Liver (tissue), 9 donors: ENCODE data around the gene MLF2. TPM values are rescaled to one million over a fixed set of nuclear protein-coding genes. Genes with fewer than 3 reads are reported as not detected.

Experiments used
- DNase-seq: peaks from one replicate; pipeline ENCODE4 v3.0.0-alpha.2; 2017; ENCODE audit warnings: low spot score
- H3K27ac ChIP-seq, 2 donors: one replicate each; pipeline ENCODE4 v1.7.0; 2013; ENCODE audit warnings: inconsistent platforms in 2 of 2, low read length in 2 of 2, control low read depth in 1 of 2, low read depth in 1 of 2, mild to moderate bottlenecking in 1 of 2
- H3K27me3 ChIP-seq, 4 donors: one replicate each; pipeline versions ENCODE4 v1.6.1 to v1.7.0; 2013; ENCODE audit warnings: low read length in 3 of 4, inconsistent platforms in 1 of 4, mild to moderate bottlenecking in 1 of 4, moderate library complexity in 1 of 4; ENCODE audit not compliant: control insufficient read depth in 4 of 4, insufficient read depth in 4 of 4
- H3K36me3 ChIP-seq, 4 donors: one replicate each; pipeline versions ENCODE4 v1.6.1 to v1.7.0; 2013; ENCODE audit warnings: low read length in 3 of 4, mild to moderate bottlenecking in 3 of 4, low read depth in 1 of 4, moderate library complexity in 1 of 4; ENCODE audit not compliant: control insufficient read depth in 4 of 4, insufficient read depth in 3 of 4
- H3K4me1 ChIP-seq, 4 donors: one replicate each; pipeline versions ENCODE4 v1.6.1 to v1.7.0; 2013; ENCODE audit warnings: low read length in 3 of 4, mild to moderate bottlenecking in 3 of 4, moderate library complexity in 1 of 4; ENCODE audit not compliant: control insufficient read depth in 4 of 4, insufficient read depth in 4 of 4
- H3K4me3 ChIP-seq, 3 donors: one replicate each; pipeline versions ENCODE4 v1.6.1 to v1.7.0; 2013; ENCODE audit warnings: low read length in 3 of 3, control low read depth in 1 of 3, low read depth in 1 of 3, mild to moderate bottlenecking in 1 of 3
- H3K9ac ChIP-seq, 2 donors: one replicate each; pipeline ENCODE4 v1.7.0; 2013; ENCODE audit warnings: low read length in 2 of 2, mild to moderate bottlenecking in 2 of 2, moderate library complexity in 2 of 2, control low read depth in 1 of 2, low read depth in 1 of 2
- H3K9me3 ChIP-seq, 4 donors: one replicate each; pipeline versions ENCODE4 v1.6.1 to v1.7.0; 2013; ENCODE audit warnings: low read length in 3 of 4; ENCODE audit not compliant: control insufficient read depth in 4 of 4
- ATF3 ChIP-seq: IDR thresholded peaks from 2 replicates; pipeline ENCODE4 v1.6.1; 2016; ENCODE audit warnings: antibody characterized with exemption
- FOXA1 ChIP-seq: IDR thresholded peaks from 2 replicates; pipeline ENCODE4 v1.6.1; 2016; ENCODE audit warnings: antibody characterized with exemption
- FOXA2 ChIP-seq: IDR thresholded peaks from 2 replicates; pipeline ENCODE4 v1.6.1; 2016; ENCODE audit warnings: antibody characterized with exemption
- HNF4G ChIP-seq: IDR thresholded peaks from 2 replicates; pipeline ENCODE4 v1.6.1; 2016; ENCODE audit warnings: antibody characterized with exemption
- JUND ChIP-seq, 2 donors: IDR thresholded peaks; 2 replicates each; pipeline ENCODE4 v1.6.1; 2016; ENCODE audit warnings: antibody characterized with exemption in 2 of 2
- MAX ChIP-seq: IDR thresholded peaks from 2 replicates; pipeline ENCODE4 v1.6.1; 2016; ENCODE audit warnings: antibody characterized with exemption
- NR2F2 ChIP-seq: IDR thresholded peaks from 2 replicates; pipeline ENCODE4 v1.6.1; 2016; ENCODE audit warnings: antibody characterized with exemption
- RAD21 ChIP-seq, 2 donors: IDR thresholded peaks; 2 replicates each; pipeline ENCODE4 v1.6.1; 2016; ENCODE audit warnings: antibody characterized with exemption in 2 of 2, mild to moderate bottlenecking in 2 of 2
- REST ChIP-seq: IDR thresholded peaks from 2 replicates; pipeline ENCODE4 v1.6.1; 2016; ENCODE audit warnings: antibody characterized with exemption, mild to moderate bottlenecking
- SP1 ChIP-seq: IDR thresholded peaks from 2 replicates; pipeline ENCODE4 v1.6.1; 2018; ENCODE audit warnings: antibody characterized with exemption, mild to moderate bottlenecking
- TAF1 ChIP-seq: conservative IDR thresholded peaks from 2 replicates; pipeline ENCODE4 v1.6.1; 2016; ENCODE audit warnings: antibody characterized with exemption, mild to moderate bottlenecking
- ZBTB33 ChIP-seq: IDR thresholded peaks from 2 replicates; pipeline ENCODE4 v1.6.1; 2016; ENCODE audit warnings: antibody characterized with exemption
- WGBS: extraction: QIAGEN DNeasy Blood & Tissue Kit; methylation state at CpG from one replicate; pipeline ENCODE4 v1.1.7; 2013; 5-methylcytosine and 5-hydroxymethylcytosine counted together
- polyA plus RNA-seq, 2 donors: library from polyadenylated mRNA; stranded (reverse) in 1 of 2; unstranded in 1 of 2; fragments of 200-250 nt in 1 of 2; fragments of >200 nt in 1 of 2; fragmentation: Nextera tagmentation in 1 of 2; extraction: Ambion mirVana in 1 of 2; gene quantifications; one replicate each; pipeline versions ENCODE4 v1.2.1 to v1.2.3, GENCODE V29; 2013 to 2015
- total RNA-seq, 2 donors: library from RNA; depleted of rRNA; stranded (reverse); fragments of >200 nt; gene quantifications; one replicate each; pipeline ENCODE4 v1.2.3, GENCODE V29; 2014
- donor health status: healthy.
- donor health status: healthy.
- donor health status: healthy.
- donor health status: healthy.
- donor health status: healthy.

MLF2 gene
- total and polyA plus RNA-seq, 4 donors = 59.6 to 235 (median 163) TPM

GRCh38 chr12:6771091-6771495 lies 18.2 kb upstream of the MLF2 start:
- 71% methylated on average over 4 of the region's 4 CpGs for WGBS
- Histone ChIP-seq H3K4me3 (no peak overlapping the region), H3K4me1 (peaks cover 14 to 68% (median 43%) of the 10 kb centered on the region in 4 donors), H3K27ac (peak overlapping the region; percentile 6 to 26), H3K36me3 (peaks cover 0 to 8% (median 4%) of the 10 kb centered on the region in 4 donors), H3K27me3 (no peaks in the 10 kb centered on the region), H3K9me3 (no peaks in the 10 kb centered on the region), H3K9ac (no peak overlapping the region)
- TF ChIP-seq SP1 (peak; percentile 30), HNF4G (no peak), FOXA2 (no peak), NR2F2 (no peak)
- no peak for DNase-seq

GRCh38 chr12:6770600-6770999 lies 17.7 kb upstream of the MLF2 start:
- TF ChIP-seq FOXA2 (no peak), RAD21 (IDR thresholded peaks at IDR 0.05) (no peak)
- no peak overlapping the region for H3K9ac ChIP-seq
- no peaks in the 10 kb centered on the region for H3K9me3 ChIP-seq
- 88% methylated on average over 10 of the region's 10 CpGs for WGBS
- peaks cover 0 to 6% (median 4%) of the 10 kb centered on the region in 4 donors for H3K36me3 ChIP-seq
- H3K4me1 ChIP-seq = peaks cover 15 to 68% (median 41%) of the 10 kb centered on the region in 4 donors
- DNase-seq = no peak
- no peaks in the 10 kb centered on the region for H3K27me3 ChIP-seq
- H3K4me3 ChIP-seq = no peak overlapping the region
- peak overlapping the region; percentile 6 to 26 for H3K27ac ChIP-seq

- 79% methylated on average over 12 of the region's 12 CpGs for WGBS
- Histone ChIP-seq H3K27ac (no peak overlapping the region), H3K4me1 (peaks cover 12 to 68% (median 41%) of the 10 kb centered on the region in 4 donors), H3K9ac (no peak overlapping the region), H3K36me3 (peaks cover 0 to 6% (median 4%) of the 10 kb centered on the region in 4 donors), H3K27me3 (no peaks in the 10 kb centered on the region), H3K4me3 (no peak overlapping the region), H3K9me3 (no peaks in the 10 kb centered on the region)
- TF ChIP-seq ATF3 (no peak), MAX (no peak), TAF1 (no peak), RAD21 (IDR thresholded peaks at IDR 0.05) (no peak), REST (no peak), FOXA2 (no peak), NR2F2 (no peak), FOXA1 (no peak)
- no peak for DNase-seq
These were observed 17.2 kb upstream of the MLF2 start for GRCh38 chr12:6770094-6770493.

GRCh38 chr12:6769666-6770065 lies 16.7 kb upstream of the MLF2 start:
- TF ChIP-seq FOXA2 = no peak
- no peak for TF ChIP-seq TAF1
- no peak for TF ChIP-seq HNF4G
- no peak for TF ChIP-seq ZBTB33
- TF ChIP-seq JUND (IDR thresholded peaks at IDR 0.05) = no peak
- TF ChIP-seq ATF3 = no peak
- no peak for TF ChIP-seq MAX
- DNase-seq = no peak
- Histone ChIP-seq H3K27me3 (no peaks in the 10 kb centered on the region), H3K4me3 (no peak overlapping the region), H3K4me1 (peaks cover 12 to 68% (median 41%) of the 10 kb centered on the region in 4 donors), H3K9ac (no peak overlapping the region), H3K36me3 (peaks cover 0 to 6% (median 4%) of the 10 kb centered on the region in 4 donors), H3K27ac (no peak overlapping the region), H3K9me3 (no peaks in the 10 kb centered on the region)
- 51% methylated on average over 4 of the region's 4 CpGs for WGBS
